ENCODE results near the gene HPCAL1. TPM values are rescaled to one million over a fixed set of nuclear protein-coding genes. Genes with fewer than 3 reads are reported as not detected.

Gene HPCAL1
- total and polyA plus RNA-seq, 2 donors (not counting 3 experiments of a cell fraction or from before 2014, with no cell fraction given): 56.5 to 77.4 TPM

GRCh38 chr2:10340593-10340975, 37.9 kb downstream of the HPCAL1 start:
- Histone ChIP-seq H3K36me3 (ENCODE audit: control insufficient read depth in 2 of 2, extremely low read depth in 1 of 2, insufficient read depth in 2 of 2, low read length in 2 of 2) (no peaks in the 10 kb centered on the region), H3K9ac (replicated peaks; ENCODE audit: extremely low read depth, insufficient read depth, low read length) (no peak overlapping the region), H3K9me1 (replicated peaks; ENCODE audit: control insufficient read depth, extremely low read depth, insufficient read depth, low read length) (no peaks in the 10 kb centered on the region), H3K4me1 (ENCODE audit: control insufficient read depth, extremely low read depth, insufficient read depth, low read length) (no peaks in the 10 kb centered on the region), H3K27me3 (ENCODE audit: control insufficient read depth in 2 of 2, insufficient read depth in 2 of 2, low read length in 2 of 2) (no peaks in the 10 kb centered on the region), H2AFZ (ENCODE audit: low read depth, low read length) (no peak overlapping the region), H3K4me3 (replicated peaks in 1 of 3; ENCODE audit: insufficient read depth in 1 of 3, low read depth in 1 of 3, low read length in 3 of 3) (no peak overlapping the region), H3K9me3 (replicated peaks; ENCODE audit: control insufficient read depth, insufficient read depth, low read length) (no peaks in the 10 kb centered on the region), H3K79me2 (ENCODE audit: control insufficient read depth, insufficient read depth, low read length) (peaks cover 80% of the 10 kb centered on the region), H3K27ac (ENCODE audit: insufficient read depth, low read depth, low read length) (no peak overlapping the region), H3K4me2 (ENCODE audit: insufficient read depth, low read length) (no peak overlapping the region), H4K20me1 (replicated peaks; ENCODE audit: control insufficient read depth, extremely low read depth, insufficient read depth, low read length) (no peaks in the 10 kb centered on the region)
- FAIRE-seq (no peak), DNase-seq (ENCODE audit: low read depth, low spot score) (no peak)
- dilution Hi-C loops (cut with MboI; ENCODE audit: extremely low pct_ligation_motif_present, low sequenced_read_pairs): no loop called here
- no TSS peak for BruUV-seq (replicated peaks)
- TF ChIP-seq EZH2 (IDR thresholded peaks at IDR 0.05; ENCODE audit: borderline replicate concordance, low read depth, low read length, severe bottlenecking): no peak
- TF ChIP-seq FOS (IDR thresholded peaks at IDR 0.05; ENCODE audit: borderline replicate concordance, insufficient read depth, low read length): no peak
- TF ChIP-seq POLR2AphosphoS5 (IDR thresholded peaks at IDR 0.05; ENCODE audit: insufficient read depth, low read depth, low read length): no peak
- TF ChIP-seq MYC (IDR thresholded peaks at IDR 0.05; ENCODE audit: low read depth, low read length): no peak
- TF ChIP-seq, protein P1, sequence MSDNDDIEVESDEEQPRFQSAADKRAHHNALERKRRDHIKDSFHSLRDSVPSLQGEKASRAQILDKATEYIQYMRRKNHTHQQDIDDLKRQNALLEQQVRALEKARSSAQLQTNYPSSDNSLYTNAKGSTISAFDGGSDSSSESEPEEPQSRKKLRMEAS (IDR thresholded peaks at IDR 0.05; ENCODE audit: insufficient read depth, insufficient read length): no peak
- TF ChIP-seq, protein P2, sequence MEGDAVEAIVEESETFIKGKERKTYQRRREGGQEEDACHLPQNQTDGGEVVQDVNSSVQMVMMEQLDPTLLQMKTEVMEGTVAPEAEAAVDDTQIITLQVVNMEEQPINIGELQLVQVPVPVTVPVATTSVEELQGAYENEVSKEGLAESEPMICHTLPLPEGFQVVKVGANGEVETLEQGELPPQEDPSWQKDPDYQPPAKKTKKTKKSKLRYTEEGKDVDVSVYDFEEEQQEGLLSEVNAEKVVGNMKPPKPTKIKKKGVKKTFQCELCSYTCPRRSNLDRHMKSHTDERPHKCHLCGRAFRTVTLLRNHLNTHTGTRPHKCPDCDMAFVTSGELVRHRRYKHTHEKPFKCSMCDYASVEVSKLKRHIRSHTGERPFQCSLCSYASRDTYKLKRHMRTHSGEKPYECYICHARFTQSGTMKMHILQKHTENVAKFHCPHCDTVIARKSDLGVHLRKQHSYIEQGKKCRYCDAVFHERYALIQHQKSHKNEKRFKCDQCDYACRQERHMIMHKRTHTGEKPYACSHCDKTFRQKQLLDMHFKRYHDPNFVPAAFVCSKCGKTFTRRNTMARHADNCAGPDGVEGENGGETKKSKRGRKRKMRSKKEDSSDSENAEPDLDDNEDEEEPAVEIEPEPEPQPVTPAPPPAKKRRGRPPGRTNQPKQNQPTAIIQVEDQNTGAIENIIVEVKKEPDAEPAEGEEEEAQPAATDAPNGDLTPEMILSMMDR (IDR thresholded peaks at IDR 0.05; ENCODE audit: extremely low read depth in 1 of 2, insufficient read depth in 1 of 2, low read depth in 1 of 2, low read length in 2 of 2): no peak
- TF ChIP-seq JUN (IDR thresholded peaks at IDR 0.05; ENCODE audit: borderline replicate concordance, insufficient read depth, insufficient read length, low read depth): no peak
- no peak for TF ChIP-seq POLR2A (IDR thresholded peaks at IDR 0.05; ENCODE audit: low read depth, low read length)
- no peak for TF ChIP-seq GATA2 (IDR thresholded peaks at IDR 0.05; ENCODE audit: insufficient read depth, insufficient read length, low read depth, low read length)
- ChIA-PET POLR2A (no interaction called here), CTCF (interaction anchor here (1.0 kb wide), 1 partner anchor 68 kb away, joined by 5 read pairs; no protein-coding TSS in a partner anchor)
- intact Hi-C loops (cut with micrococcal nuclease): no loop called here

Data from endothelial cell of umbilical vein (primary cell).